GM21390 (cell line): Measurements from ENCODE around the gene ABR.

Experiments used
- ATAC-seq: cut with Tn5 transposase; IDR thresholded peaks from one replicate; pipeline ENCODE4 v1.9.1; 2021; ENCODE audit not compliant: unreplicated experiment

ABR gene

GRCh38 chr17:1035546-1036170, 144.1 kb downstream of the ABR start:
- no peak for ATAC-seq

- ATAC-seq = no peak
Observed at GRCh38 chr17:1034652-1035210, 145.1 kb downstream of the ABR start.

GRCh38 chr17:1033503-1033902, 146.3 kb downstream of the ABR start:
- no peak for ATAC-seq

DNA sequence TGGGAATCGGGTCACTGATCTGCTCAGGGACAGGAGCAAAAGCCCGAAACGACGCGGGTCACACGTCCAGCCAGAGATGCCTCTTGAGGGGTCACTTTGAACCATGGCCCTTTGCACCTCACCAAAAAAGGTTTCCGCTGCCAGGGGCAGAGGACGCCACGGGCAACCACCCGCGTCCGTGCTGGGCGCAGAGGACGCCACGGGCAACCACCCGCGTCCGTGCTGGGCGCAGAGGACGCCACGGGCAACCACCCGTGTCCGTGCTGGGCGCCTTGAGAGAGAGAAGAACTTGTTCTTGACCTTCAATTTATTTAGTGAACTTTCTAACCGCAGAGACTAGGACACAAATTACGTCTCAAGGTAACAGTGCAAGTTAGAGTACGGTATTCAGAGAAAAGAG, 147.4 kb downstream of the ABR start:
- ATAC-seq = no peak

- ATAC-seq = no peak
Observed at GRCh38 chr17:1031711-1032110, 148.1 kb downstream of the ABR start.

DNA sequence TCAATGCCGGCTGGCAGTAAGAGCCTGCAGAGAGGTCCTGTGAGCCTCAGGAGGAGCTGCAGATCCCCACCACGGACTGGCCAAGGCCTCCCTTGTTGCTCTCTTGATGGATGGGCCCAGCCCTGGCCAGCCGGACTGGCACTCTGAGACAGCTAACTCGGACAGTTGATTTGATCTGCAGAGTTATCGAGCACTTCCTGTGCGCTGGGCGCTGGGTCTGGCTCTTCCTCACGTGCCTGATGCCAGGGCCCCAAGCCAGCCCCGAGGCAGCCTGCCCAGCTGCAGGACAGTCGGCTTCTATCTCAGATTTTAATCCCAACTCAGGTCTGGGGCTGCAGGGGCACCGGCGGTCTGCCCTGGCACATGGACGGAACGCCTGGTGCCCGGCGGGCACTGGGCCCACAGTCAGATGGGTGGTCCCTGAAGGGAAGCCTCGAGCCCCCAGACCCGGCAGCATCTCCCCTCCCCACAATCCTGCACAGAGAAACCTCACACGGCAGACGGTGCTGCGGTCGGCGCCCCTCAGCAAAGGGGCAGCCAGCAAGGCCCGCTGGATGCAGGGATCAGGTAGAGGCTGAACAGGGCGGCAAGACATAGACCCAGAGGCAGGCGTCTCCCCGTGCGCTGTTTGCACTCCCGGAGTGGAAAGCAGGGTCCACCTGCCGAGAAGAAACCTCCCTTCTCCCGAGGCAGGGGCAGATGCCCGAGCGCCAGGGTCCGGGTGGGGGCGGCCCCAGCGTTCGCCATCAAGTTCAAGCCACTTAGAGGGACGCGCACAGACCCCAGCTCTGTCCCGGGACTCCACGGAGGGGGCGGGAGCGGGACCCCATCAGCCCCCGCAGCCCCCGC, 148.9 kb downstream of the ABR start:
- no peak for ATAC-seq

GRCh38 chr17:1029922-1030644, 149.7 kb downstream of the ABR start:
- ATAC-seq = no peak

DNA sequence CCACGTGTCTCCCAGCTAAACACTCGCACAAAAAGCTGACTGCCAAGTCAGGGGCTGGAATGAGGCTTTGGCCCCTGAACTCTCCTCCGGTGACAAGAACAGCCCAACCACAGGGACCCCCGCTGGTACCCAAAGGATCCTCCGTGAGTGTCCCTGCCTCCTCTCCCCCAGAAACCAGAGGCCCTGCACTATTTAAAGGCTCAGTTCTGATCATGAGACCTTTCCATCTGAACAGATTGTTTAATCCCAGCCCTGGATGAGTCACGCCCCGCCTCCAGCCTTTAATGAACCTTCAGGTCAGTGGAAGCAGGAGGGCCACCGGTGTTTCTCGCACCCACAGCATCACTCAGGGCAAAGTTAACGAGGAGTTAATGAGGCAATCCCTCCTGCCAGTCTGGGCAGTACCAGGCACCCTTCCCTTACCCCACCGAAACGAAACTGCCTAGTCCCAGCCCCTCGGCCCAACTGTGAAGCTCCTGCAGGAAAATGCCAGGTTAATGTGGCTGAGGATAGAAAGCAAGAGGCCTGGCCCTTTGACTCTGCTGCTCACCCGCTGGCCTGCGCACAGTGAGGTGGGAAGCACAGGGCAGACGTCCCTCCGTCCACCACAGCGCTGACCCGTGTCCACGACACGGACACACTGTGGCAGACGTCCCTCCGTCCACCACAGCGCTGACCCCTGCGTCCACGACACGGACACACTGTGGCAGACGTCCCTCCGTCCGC, 150.4 kb downstream of the ABR start:
- ATAC-seq = no peak

GRCh38 chr17:1027044-1027443, 152.7 kb downstream of the ABR start:
- ATAC-seq = no peak

DNA sequence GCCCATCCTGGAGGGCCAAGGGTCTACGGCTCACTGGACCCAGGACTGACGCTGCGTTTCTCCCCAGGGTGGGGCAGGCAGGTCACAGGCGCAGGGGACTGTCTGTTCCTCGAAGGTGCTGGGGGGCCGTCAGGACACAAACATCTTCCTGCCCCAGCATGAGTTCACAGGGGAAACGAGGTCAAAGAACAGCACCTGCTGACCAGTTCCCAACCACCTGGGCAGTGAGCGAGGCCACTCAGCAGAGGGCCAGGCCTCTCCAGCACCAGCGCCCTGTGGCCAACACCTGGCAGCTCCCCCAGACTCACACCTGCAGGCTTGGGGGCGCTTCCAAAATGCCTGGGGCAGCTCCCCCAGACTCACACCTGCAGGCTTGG, 153.2 kb downstream of the ABR start:
- no peak for ATAC-seq

GRCh38 chr17:1025733-1026598, 153.8 kb downstream of the ABR start:
- ATAC-seq = no peak

- ATAC-seq = no peak
Observed at GRCh38 chr17:1024076-1024475, 155.7 kb downstream of the ABR start.

- no peak for ATAC-seq
Observed at GRCh38 chr17:1022278-1023024, 157.3 kb downstream of the ABR start.

- ATAC-seq = no peak
Observed at GRCh38 chr17:1021147-1021546, 158.6 kb downstream of the ABR start.

- ATAC-seq = no peak
Observed at GRCh38 chr17:1019451-1019850, 160.3 kb downstream of the ABR start.

DNA sequence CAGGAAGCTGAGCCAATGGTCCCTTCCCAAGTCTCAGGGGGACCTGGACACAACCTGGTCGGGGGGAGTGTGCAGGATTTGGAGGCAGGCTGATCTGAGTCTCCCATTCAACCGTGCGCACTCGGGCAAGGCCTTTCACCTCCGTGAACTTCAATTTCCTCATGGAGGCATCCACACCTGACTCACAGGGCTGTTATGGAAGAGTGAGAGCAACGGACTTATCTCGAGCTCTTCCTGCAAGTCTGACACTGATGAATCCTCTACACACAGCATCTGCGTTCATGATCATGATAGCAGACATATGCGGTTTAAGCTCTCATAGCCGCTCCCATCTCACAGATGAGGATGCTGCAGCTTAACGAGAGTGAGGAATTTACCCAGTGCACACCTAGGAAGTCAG, 161.2 kb downstream of the ABR start:
- ATAC-seq = no peak

DNA sequence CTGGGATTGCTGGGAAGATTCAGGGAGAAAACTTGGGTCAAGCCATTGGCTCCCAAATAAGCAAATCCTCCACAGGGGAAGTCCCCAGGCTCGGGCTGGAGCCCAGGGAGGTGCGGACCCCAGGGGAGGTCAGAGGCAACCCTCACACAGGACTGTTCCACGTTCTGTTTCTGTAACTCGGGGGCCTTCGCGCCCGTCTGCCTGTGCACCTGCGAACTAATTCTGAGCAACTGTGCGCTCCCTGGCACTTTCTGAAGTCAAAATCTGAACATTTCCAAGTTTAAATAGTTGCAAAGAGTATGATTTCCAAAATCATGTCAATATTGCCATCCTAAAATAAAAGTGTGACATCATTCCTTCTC, 166.1 kb downstream of the ABR start:
- ATAC-seq = no peak

GRCh38 chr17:1012823-1013728, 166.7 kb downstream of the ABR start:
- ATAC-seq = no peak
